Liver (tissue), 9 donors: ENCODE measurements around the gene TP53TG5. TPM values are rescaled to one million over a fixed set of nuclear protein-coding genes. Genes with fewer than 3 reads are reported as not detected.

Source experiments
- DNase-seq: peaks from one replicate; pipeline ENCODE4 v3.0.0-alpha.2; 2017; ENCODE audit warnings: low spot score
- H3K27ac ChIP-seq, 2 donors: one replicate each; pipeline ENCODE4 v1.7.0; 2013; ENCODE audit warnings: inconsistent platforms in 2 of 2, low read length in 2 of 2, control low read depth in 1 of 2, low read depth in 1 of 2, mild to moderate bottlenecking in 1 of 2
- H3K27me3 ChIP-seq, 4 donors: one replicate each; pipeline versions ENCODE4 v1.6.1 to v1.7.0; 2013; ENCODE audit warnings: low read length in 3 of 4, inconsistent platforms in 1 of 4, mild to moderate bottlenecking in 1 of 4, moderate library complexity in 1 of 4; ENCODE audit not compliant: control insufficient read depth in 4 of 4, insufficient read depth in 4 of 4
- H3K36me3 ChIP-seq, 4 donors: one replicate each; pipeline versions ENCODE4 v1.6.1 to v1.7.0; 2013; ENCODE audit warnings: low read length in 3 of 4, mild to moderate bottlenecking in 3 of 4, low read depth in 1 of 4, moderate library complexity in 1 of 4; ENCODE audit not compliant: control insufficient read depth in 4 of 4, insufficient read depth in 3 of 4
- H3K4me1 ChIP-seq, 4 donors: one replicate each; pipeline versions ENCODE4 v1.6.1 to v1.7.0; 2013; ENCODE audit warnings: low read length in 3 of 4, mild to moderate bottlenecking in 3 of 4, moderate library complexity in 1 of 4; ENCODE audit not compliant: control insufficient read depth in 4 of 4, insufficient read depth in 4 of 4
- H3K4me3 ChIP-seq, 3 donors: one replicate each; pipeline versions ENCODE4 v1.6.1 to v1.7.0; 2013; ENCODE audit warnings: low read length in 3 of 3, control low read depth in 1 of 3, low read depth in 1 of 3, mild to moderate bottlenecking in 1 of 3
- H3K9ac ChIP-seq, 2 donors: one replicate each; pipeline ENCODE4 v1.7.0; 2013; ENCODE audit warnings: low read length in 2 of 2, mild to moderate bottlenecking in 2 of 2, moderate library complexity in 2 of 2, control low read depth in 1 of 2, low read depth in 1 of 2
- H3K9me3 ChIP-seq, 4 donors: one replicate each; pipeline versions ENCODE4 v1.6.1 to v1.7.0; 2013; ENCODE audit warnings: low read length in 3 of 4; ENCODE audit not compliant: control insufficient read depth in 4 of 4
- CTCF ChIP-seq: fragments of 150-350 bp; IDR thresholded peaks from 2 replicates; pipeline ENCODE4 v1.5.1; 2017; ENCODE audit warnings: improper control_type of control experiment, low read depth, low read length; ENCODE audit not compliant: missing input control
- EGR1 ChIP-seq, 2 donors: IDR thresholded peaks; 2 replicates each; pipeline ENCODE4 v1.6.1; 2016 to 2018; ENCODE audit warnings: antibody characterized with exemption in 2 of 2, low read depth in 2 of 2
- FOXA1 ChIP-seq: IDR thresholded peaks from 2 replicates; pipeline ENCODE4 v1.6.1; 2016; ENCODE audit warnings: antibody characterized with exemption
- HNF4G ChIP-seq: IDR thresholded peaks from 2 replicates; pipeline ENCODE4 v1.6.1; 2016; ENCODE audit warnings: antibody characterized with exemption
- RAD21 ChIP-seq, 2 donors: IDR thresholded peaks; 2 replicates each; pipeline ENCODE4 v1.6.1; 2016; ENCODE audit warnings: antibody characterized with exemption in 2 of 2, mild to moderate bottlenecking in 2 of 2
- RXRA ChIP-seq, 2 donors: IDR thresholded peaks; 2 replicates each; pipeline ENCODE4 v1.6.1; 2017 to 2018; ENCODE audit warnings: antibody characterized with exemption in 2 of 2, mild to moderate bottlenecking in 1 of 2
- SP1 ChIP-seq: IDR thresholded peaks from 2 replicates; pipeline ENCODE4 v1.6.1; 2018; ENCODE audit warnings: antibody characterized with exemption, mild to moderate bottlenecking
- YY1 ChIP-seq: IDR thresholded peaks from 2 replicates; pipeline ENCODE4 v1.6.1; 2016; ENCODE audit warnings: antibody characterized with exemption, mild to moderate bottlenecking
- WGBS: extraction: QIAGEN DNeasy Blood & Tissue Kit; methylation state at CpG from one replicate; pipeline ENCODE4 v1.1.7; 2013; 5-methylcytosine and 5-hydroxymethylcytosine counted together
- polyA plus RNA-seq, 2 donors: library from polyadenylated mRNA; stranded (reverse) in 1 of 2; unstranded in 1 of 2; fragments of 200-250 nt in 1 of 2; fragments of >200 nt in 1 of 2; fragmentation: Nextera tagmentation in 1 of 2; extraction: Ambion mirVana in 1 of 2; gene quantifications; one replicate each; pipeline versions ENCODE4 v1.2.1 to v1.2.3, GENCODE V29; 2013 to 2015
- total RNA-seq, 2 donors: library from RNA; depleted of rRNA; stranded (reverse); fragments of >200 nt; gene quantifications; one replicate each; pipeline ENCODE4 v1.2.3, GENCODE V29; 2014
- TF ChIP-seq, protein P1 (sequence below): IDR thresholded peaks from 2 replicates; pipeline ENCODE4 v1.6.1; 2016; ENCODE audit warnings: antibody characterized with exemption
- TF ChIP-seq, protein P2 (sequence below): IDR thresholded peaks from 2 replicates; pipeline ENCODE4 v1.6.1; 2016; ENCODE audit warnings: antibody characterized with exemption
- donor health status: healthy.
- donor health status: healthy.
- donor health status: healthy.
- donor health status: healthy.
- donor health status: healthy.

Gene TP53TG5
- total and polyA plus RNA-seq, 4 donors: not detected

DNA sequence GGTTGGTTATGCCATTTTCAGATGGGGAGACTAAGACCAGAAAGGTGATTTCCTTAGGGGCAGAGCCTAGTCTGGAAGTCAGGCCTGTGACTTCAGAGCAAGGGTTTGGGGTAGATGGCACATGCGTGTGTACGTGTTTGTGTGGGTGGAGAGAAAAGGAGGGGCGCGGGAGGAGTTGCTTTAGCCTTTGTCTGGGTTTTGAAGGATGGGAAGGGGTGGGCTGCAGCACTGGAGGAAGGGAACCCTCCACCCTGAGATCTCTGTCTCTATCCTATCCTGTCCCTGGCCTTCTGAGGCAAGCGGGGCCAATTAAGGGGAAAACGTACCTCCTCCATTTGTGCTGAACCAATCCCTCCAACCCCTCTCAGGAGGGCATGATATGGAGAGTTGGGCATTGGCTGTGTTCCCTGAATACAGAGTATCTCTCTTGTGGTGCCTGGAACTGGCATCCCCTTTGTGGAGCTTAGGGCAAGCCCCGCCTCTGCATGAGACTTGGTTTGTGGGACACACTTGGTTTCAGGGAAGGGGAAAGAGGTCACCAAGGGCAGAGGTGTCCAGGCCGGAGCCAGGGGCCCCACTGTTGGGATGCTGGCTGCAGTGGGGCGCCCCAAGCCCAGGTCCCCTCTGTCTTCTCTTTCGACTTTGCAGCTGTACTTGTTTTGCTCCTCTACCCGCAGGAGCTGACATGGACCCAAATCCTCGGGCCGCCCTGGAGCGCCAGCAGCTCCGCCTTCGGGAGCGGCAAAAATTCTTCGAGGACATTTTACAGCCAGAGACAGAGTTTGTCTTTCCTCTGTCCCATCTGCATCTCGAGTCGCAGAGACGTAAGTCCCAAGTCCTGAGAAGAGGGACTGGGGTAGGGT lies 29.9 kb upstream of the TP53TG5 start, which contains the start of gene DBNDD2 (continued):
- TF ChIP-seq EGR1 (IDR thresholded peaks at IDR 0.05; ENCODE audit: low read depth in 2 of 2) (no peak), RAD21 (IDR thresholded peaks at IDR 0.05) (no peak), FOXA1 (no peak)

- H3K36me3 ChIP-seq: peaks cover 0 to 3% (median 1%) of the 10 kb centered on the region in 4 donors
- H3K27me3 ChIP-seq: peaks cover 0 to 2% (median 0%) of the 10 kb centered on the region in 4 donors
- H3K9me3 ChIP-seq: no peaks in the 10 kb centered on the region
- no peak for DNase-seq
- peak overlapping the region; percentile 25 to 70 for H3K27ac ChIP-seq
- no peak for TF ChIP-seq YY1
- TF ChIP-seq, protein P1, sequence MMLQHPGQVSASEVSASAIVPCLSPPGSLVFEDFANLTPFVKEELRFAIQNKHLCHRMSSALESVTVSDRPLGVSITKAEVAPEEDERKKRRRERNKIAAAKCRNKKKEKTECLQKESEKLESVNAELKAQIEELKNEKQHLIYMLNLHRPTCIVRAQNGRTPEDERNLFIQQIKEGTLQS: no peak
- no peak for TF ChIP-seq HNF4G
- TF ChIP-seq RXRA (IDR thresholded peaks at IDR 0.05): no peak
- TF ChIP-seq CTCF: no peak
- WGBS: 29% methylated on average over 30 of the region's 30 CpGs
- peak overlapping the region; percentile 56 to 73 (median 70) for H3K4me3 ChIP-seq
- H3K4me1 ChIP-seq: peaks cover 0 to 19% (median 11%) of the 10 kb centered on the region in 4 donors
- peak overlapping the region in 1 of 2 donors; percentile 12 for H3K9ac ChIP-seq
These were observed 29.1 kb upstream of the TP53TG5 start for GRCh38 chr20:45407067-45407745.

DNA sequence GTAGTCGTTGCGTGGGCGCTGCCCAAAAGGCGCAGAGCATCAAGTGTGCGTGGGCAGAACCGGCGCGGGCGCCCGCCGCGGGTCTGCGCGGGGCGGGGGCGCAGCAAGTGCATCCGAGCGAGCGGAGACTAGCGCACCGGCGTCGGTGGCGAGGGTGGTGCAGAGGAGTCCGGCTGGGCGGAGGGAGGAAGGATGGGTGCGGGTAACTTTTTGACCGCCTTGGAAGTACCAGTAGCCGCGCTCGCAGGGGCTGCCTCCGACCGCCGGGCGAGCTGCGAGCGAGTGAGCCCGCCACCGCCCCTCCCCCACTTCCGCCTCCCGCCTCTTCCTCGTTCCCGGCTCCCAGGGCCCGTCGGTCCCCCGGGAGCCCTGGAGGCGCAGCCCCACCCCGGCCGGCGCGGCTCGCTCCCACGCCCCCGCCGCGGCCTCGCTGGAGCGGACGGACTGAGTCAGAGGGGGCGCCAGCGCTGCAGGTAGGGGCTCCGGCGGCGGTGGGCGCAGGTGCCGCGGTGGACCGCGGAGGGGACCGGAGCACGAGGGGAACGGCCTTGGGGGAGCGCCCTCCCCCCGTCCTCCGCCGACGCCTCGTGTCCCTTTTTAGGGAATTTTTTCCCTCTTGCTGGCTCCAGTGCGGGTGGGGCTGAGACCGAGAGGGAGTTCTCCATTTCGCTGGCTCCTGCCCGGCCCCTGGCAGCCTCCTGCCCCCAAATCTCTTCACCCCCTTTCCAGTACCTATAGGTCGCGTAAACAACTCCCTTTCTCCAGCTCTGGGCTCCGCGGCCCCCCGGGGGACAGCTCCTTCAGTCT lies 28.3 kb upstream of the TP53TG5 start:
- peaks cover 0 to under 1% (median 0%) of the 10 kb centered on the region in 4 donors for H3K9me3 ChIP-seq
- peaks cover 0 to 19% (median 11%) of the 10 kb centered on the region in 4 donors for H3K4me1 ChIP-seq
- peak overlapping the region; percentile 56 to 73 (median 70) for H3K4me3 ChIP-seq
- TF ChIP-seq CTCF (no peak), FOXA1 (no peak), SP1 (no peak), RAD21 (IDR thresholded peaks at IDR 0.05) (no peak), YY1 (no peak)
- TF ChIP-seq, protein P2, sequence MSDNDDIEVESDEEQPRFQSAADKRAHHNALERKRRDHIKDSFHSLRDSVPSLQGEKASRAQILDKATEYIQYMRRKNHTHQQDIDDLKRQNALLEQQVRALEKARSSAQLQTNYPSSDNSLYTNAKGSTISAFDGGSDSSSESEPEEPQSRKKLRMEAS: no peak
- H3K36me3 ChIP-seq: peaks cover 0 to 3% (median 1%) of the 10 kb centered on the region in 4 donors
- peak overlapping the region; percentile 25 to 70 for H3K27ac ChIP-seq
- peaks cover 0 to 2% (median 0%) of the 10 kb centered on the region in 4 donors for H3K27me3 ChIP-seq
- H3K9ac ChIP-seq: peak overlapping the region in 1 of 2 donors; percentile 12
- 1% methylated on average over 87 of the region's 87 CpGs for WGBS
- DNase-seq: no peak
